Left colon (tissue), 2 donors: Measurements from ENCODE around the gene ADAM23. TPM values are rescaled to one million over a fixed set of nuclear protein-coding genes. Genes with fewer than 3 reads are reported as not detected.

ENCODE experiments used
- ATAC-seq: fragments of 200-7000 bp; cut with Tn5 transposase; one replicate; pipeline ENCODE4 v1.9.1; 2020; ENCODE audit warnings: mild to moderate bottlenecking, moderate library complexity
- DNase-seq, 2 donors: peaks; one replicate each; pipeline ENCODE4 v3.0.0-alpha.2; 2020
- intact Hi-C, 2 donors: fragments of 100-400 bp; cut with DNase I in 1 of 2; cut with micrococcal nuclease in 1 of 2; formaldehyde crosslinking; loops; one replicate each; pipeline versions ENCODE4 v1.11.2 to v1.14.0; 2022; cut with DNase I, micrococcal nuclease
- total RNA-seq, 2 donors: library from RNA; stranded (reverse); fragmentation: NEBNext Ultra II Directional; extraction: Animal tissue kit (Norgen Biotek cat#: 25700); gene quantifications; one replicate each; pipeline ENCODE4 v1.2.1, GENCODE V29; 2021
- donor health status: DM: no; HTN: no; CAD: no.
- donor health status: DM: yes; HTN: yes; CAD: no.

ADAM23 gene
- total RNA-seq, 2 donors from 2014 or later, result 0.79 to 1.8 TPM

- intact Hi-C loops, result no loop called here
- no peak for ATAC-seq
- DNase-seq, result no peak
Observed at GRCh38 chr2:206481056-206481455, 37.7 kb downstream of the ADAM23 start.

GRCh38 chr2:206482123-206482522 lies 38.8 kb downstream of the ADAM23 start:
- DNase-seq, result no peak
- intact Hi-C loops, result no loop called here
- no peak for ATAC-seq

- no peak for DNase-seq
- ATAC-seq, result no peak
- intact Hi-C loops, result no loop called here
Observed at GRCh38 chr2:206482633-206483032, 39.3 kb downstream of the ADAM23 start.

DNA sequence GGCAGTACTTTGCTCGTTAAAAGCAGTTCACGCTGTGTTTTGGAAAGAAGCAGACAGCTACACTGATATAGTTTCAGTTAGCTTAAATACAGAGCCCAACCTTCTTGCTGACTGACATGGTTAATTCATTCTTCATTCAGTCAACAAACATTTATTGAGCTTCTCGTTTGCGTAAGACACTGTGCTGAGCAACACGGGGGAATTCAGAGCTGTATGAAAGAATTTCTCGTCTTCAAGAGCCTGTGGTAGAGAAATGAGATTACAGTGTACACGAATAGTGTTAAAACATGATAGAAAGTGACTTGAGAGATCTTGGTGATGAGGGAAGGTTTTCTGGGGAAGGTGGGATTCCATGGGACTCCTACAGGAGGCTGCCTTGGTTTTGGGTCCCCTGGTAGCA lies 44.7 kb downstream of the ADAM23 start:
- ATAC-seq (no peak), DNase-seq (no peak)
- intact Hi-C loops, result no loop called here

DNA sequence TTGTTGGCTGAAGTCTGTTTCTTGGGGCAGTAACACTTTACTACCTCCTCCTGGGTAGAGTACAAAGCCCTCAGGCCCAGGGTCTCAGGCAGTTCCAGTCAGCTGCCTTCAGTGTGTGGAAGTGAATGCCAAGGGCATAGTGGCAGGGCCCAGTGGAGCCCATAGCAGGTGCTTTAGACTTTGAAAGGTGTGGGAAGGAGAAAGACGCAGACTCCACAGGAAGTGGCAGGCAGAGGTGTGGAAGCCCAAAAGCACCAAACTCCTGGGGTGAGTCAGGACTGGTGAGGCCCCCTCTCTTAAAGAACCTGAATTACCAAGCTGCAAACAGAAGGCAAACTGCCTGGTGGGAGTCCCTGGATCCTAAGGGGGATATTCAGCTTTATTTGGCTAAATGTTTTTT lies 45.3 kb downstream of the ADAM23 start:
- DNase-seq (no peak), ATAC-seq (no peak)
- intact Hi-C loops, result no loop called here

DNA sequence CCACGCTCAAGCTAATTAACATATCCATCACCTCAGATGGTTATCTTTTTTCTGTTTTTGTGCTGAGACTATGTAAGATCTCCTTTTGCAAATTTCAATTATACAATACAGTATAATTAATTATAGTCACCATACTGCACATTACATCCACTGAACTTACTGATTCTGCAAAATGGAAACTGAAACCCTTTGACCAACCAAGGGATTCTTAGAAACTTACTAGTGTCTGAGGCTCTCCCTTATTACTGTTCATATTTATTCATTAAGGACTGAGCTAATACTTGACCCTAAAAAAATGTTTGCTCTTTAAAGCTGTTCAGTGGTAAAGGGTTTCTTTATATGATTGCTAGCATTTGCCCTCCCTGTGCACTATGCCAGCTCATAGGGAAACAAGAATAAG lies 50.7 kb downstream of the ADAM23 start:
- DNase-seq (no peak), ATAC-seq (no peak)
- intact Hi-C loops, result no loop called here

DNA sequence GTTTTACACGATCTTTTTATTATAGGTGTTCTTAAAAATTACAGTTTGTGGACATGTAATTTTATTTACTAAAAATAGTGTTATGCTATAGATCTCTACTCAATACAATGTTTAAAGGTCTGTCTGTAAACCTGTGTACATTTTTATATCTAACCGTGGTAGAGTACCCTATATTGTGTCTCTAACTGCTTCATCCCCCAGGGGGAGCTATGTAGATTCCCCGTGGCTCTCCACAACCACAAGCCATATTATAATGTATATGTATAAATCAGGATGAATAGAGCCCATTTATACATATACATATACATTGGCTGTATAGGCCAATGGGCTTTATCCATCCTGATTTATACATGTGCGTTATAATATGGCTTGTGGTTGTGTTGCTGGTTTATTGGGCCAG lies 59.4 kb downstream of the ADAM23 start:
- DNase-seq (no peak), ATAC-seq (no peak)
- intact Hi-C loops, result no loop called here

- intact Hi-C loops, result no loop called here
- DNase-seq, result no peak
- no peak for ATAC-seq
Observed at GRCh38 chr2:206511283-206511682, 68.0 kb downstream of the ADAM23 start.

- intact Hi-C loops, result no loop called here
- no peak for DNase-seq
- no peak for ATAC-seq
Observed at GRCh38 chr2:206512999-206513398, 69.7 kb downstream of the ADAM23 start.

DNA sequence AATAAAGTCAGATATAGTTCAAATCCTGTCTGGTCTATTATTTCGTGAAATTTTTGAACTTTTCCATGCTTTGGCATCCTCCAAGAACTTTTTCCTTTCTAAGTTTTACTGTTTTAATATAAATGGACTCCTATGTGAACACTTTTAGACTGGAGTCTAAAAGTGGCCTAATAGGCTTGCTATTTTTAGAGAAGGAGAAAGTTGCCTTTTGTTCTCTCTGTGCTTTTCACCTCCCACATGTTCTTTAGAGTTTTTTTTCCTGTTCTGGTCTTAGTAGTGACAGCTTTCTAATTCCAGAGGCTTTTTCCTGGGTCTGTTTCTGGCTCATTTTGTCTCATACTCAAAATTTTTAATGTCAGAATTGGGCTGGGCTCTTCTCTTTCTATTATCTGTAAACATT lies 72.2 kb downstream of the ADAM23 start:
- DNase-seq (no peak), ATAC-seq (no peak)
- intact Hi-C loops, result no loop called here

DNA sequence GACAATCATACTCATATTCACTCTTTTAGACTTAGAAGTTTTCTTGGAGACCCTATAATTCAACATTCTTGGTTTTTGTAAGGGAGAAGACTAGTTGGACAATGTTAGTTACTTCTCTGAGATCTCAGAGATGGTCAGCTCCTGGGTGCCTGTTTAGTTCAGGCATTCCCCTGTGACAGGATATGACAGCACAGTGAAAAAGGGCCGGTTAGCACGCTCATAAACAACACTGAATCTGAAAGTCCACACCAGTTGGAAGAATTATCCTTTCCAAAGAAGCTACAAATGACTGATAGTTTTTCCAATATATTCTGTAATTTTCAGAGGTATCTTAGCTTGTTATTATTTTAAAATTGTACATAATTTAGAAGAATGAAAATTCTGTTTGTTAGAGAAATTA lies 75.7 kb downstream of the ADAM23 start:
- ATAC-seq (no peak), DNase-seq (no peak)
- intact Hi-C loops, result no loop called here

- no peak for DNase-seq
- ATAC-seq, result no peak
- intact Hi-C loops, result no loop called here
Observed at GRCh38 chr2:206520450-206520849, 77.1 kb downstream of the ADAM23 start.

- intact Hi-C loops, result no loop called here
- ATAC-seq (no peak), DNase-seq (no peak)
Observed at GRCh38 chr2:206521115-206521514, 77.8 kb downstream of the ADAM23 start.

- DNase-seq (no peak), ATAC-seq (no peak)
- intact Hi-C loops, result no loop called here
Observed at GRCh38 chr2:206521612-206522011, 78.3 kb downstream of the ADAM23 start.

DNA sequence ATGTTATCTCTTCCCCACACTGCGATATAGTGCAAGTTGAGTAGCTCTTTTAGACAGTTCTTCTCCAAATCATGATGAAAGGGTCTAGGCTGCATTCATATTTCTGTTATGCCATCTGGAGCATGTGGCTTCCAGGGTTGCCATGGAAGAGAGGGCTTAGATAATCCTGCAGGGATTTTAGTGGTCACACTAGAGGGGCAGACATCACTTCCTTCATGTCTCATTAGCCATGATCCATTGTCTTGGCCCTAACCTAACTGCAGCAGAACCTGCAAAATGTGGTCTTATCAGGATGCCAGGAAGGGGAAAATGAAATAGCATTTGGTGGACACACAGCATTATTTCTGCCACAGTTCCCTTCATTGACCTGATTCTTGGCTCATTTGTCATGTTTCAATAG lies 83.1 kb downstream of the ADAM23 start:
- DNase-seq (no peak), ATAC-seq (no peak)
- intact Hi-C loops, result no loop called here

GRCh38 chr2:206527153-206527552 lies 83.8 kb downstream of the ADAM23 start:
- DNase-seq, result no peak
- ATAC-seq, result no peak
- intact Hi-C loops, result no loop called here

- ATAC-seq, result no peak
- intact Hi-C loops, result no loop called here
- DNase-seq, result no peak
Observed at GRCh38 chr2:206530727-206531126, 87.4 kb downstream of the ADAM23 start.

DNA sequence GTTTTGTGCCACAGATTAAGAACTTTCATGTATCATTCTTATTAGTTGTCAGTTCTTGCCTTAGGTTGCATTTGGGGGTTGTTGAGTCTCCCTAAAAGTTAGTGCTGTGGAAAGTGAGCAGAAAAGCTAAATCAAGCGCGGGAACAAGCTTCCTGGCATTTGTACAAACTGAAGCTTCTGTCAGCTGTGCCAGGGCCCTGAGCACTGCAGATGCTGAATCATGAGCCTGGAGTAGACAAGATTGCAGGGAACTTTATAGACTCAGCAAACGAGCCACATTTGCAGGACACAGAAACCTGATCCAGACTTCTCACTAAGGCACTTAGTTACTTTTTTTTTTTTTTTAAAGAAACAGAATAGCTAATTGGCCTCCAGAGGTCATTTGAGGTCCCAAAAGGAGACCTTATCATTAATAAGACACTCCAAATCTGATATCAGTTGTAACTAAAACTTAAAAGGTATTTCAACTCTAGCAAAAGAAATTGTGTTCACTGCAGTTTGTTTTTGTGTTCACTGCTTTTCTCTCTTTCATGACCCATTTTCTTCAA lies 88.7 kb downstream of the ADAM23 start:
- DNase-seq, result no peak
- intact Hi-C loops, result no loop called here
- ATAC-seq, result no peak

- intact Hi-C loops, result no loop called here
- ATAC-seq (no peak), DNase-seq (no peak)
Observed at GRCh38 chr2:206533977-206534376, 90.6 kb downstream of the ADAM23 start.

GRCh38 chr2:206535260-206535986 lies 92.1 kb downstream of the ADAM23 start:
- intact Hi-C loops, result no loop called here
- DNase-seq (no peak), ATAC-seq (no peak)

GRCh38 chr2:206540757-206541156 lies 97.4 kb downstream of the ADAM23 start:
- intact Hi-C loops, result no loop called here
- DNase-seq (no peak), ATAC-seq (no peak)
